ENCODE measurements around the gene ST3GAL2. TPM values are rescaled to one million over a fixed set of nuclear protein-coding genes. Genes with fewer than 3 reads are reported as not detected.

Gene ST3GAL2
- total and polyA plus RNA-seq, 9 of the 15 experiments (the other 6 are each of a cell fraction or from before 2014, with no cell fraction given): 1.5 to 108 (median 34.3) TPM

DNA sequence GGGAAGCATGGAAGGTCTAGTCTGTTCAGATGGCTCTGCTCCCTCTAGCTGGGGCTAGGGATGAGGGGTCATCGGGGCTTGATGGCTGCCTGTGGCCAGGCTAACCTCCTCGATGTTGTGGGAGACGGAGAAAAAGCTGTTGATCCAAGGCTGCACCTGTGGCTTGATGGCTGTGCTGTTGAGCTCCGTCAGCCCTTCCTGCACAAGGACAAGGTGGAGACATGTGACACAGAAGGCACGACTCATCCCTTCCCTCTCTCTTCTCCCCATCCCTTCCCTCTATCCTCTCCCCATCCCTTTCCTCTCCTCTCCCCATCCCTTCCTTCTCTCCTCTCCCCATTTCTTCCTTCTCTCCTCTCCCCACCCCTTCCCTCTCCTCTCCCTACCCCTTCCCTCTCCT is 43.7 kb upstream of the ST3GAL2 start (continued):
- no peak for TF ChIP-seq ZKSCAN1 (IDR thresholded peaks at IDR 0.05; ENCODE audit: low read depth, low read length)
- TF ChIP-seq GTF2E2 (tag; IDR thresholded peaks at IDR 0.05): no peak
- TF ChIP-seq, protein P1, sequence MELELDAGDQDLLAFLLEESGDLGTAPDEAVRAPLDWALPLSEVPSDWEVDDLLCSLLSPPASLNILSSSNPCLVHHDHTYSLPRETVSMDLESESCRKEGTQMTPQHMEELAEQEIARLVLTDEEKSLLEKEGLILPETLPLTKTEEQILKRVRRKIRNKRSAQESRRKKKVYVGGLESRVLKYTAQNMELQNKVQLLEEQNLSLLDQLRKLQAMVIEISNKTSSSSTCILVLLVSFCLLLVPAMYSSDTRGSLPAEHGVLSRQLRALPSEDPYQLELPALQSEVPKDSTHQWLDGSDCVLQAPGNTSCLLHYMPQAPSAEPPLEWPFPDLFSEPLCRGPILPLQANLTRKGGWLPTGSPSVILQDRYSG (tag; conservative IDR thresholded peaks at IDR 0.05; ENCODE audit: low read depth): no peak
- no peak for TF ChIP-seq EP400 (IDR thresholded peaks at IDR 0.05)
- no peak for TF ChIP-seq CBFA2T2 (conservative IDR thresholded peaks at IDR 0.05)
- TF ChIP-seq, protein P2, sequence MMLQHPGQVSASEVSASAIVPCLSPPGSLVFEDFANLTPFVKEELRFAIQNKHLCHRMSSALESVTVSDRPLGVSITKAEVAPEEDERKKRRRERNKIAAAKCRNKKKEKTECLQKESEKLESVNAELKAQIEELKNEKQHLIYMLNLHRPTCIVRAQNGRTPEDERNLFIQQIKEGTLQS (IDR thresholded peaks at IDR 0.05): no peak
- TF ChIP-seq, protein P2 (CRISPR knock-in tag; conservative IDR thresholded peaks at IDR 0.05): no peak
- no peak for TF ChIP-seq SRSF9 (IDR thresholded peaks at IDR 0.05; ENCODE audit: borderline replicate concordance, low read depth, low read length)

DNA sequence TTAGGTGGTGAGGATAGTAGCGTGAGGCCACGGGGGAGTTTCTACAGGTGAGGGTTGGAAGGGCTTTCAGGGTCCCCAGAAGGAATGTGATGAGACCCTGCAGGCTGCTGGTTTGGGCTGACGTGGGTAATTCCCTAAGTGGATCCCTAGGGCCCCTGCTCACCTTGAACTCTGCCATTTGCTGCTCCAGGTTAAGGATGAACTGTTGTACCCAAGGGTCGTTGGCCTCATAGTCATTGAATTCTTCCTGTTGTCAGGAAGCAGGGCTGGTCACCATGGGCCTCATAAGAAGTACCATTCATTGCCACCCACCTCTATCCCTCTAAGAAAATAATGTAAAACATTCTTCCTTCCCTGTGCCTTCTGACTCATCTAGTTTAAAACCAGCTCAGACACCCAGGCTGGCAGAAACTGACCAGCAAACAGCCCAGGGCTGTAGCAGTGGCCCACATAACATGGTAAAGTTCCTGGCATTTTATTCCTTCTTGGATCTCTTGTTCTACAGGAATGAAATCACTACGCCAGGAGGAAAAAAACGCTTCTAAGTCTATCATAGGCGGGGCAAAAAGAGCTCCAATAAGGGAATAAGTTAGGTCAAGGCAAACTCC is 43.1 kb upstream of the ST3GAL2 start:
- no TSS peak for BruUV-seq (replicated peaks)
- Histone ChIP-seq H3K4me2 (ENCODE audit: insufficient read depth, low read length) (no peak overlapping the region), H3K9ac (ENCODE audit: insufficient read depth in 1 of 2, low read depth in 2 of 2, low read length in 2 of 2) (no peak overlapping the region; a peak in 1 of 4 replicates), H4K20me1 (replicated peaks; ENCODE audit: control insufficient read depth, insufficient read depth, low read length) (no peaks in the 10 kb centered on the region; the same call in 1 of the 2 replicates), H3K36me3 (ENCODE audit: control insufficient read depth, insufficient read depth, low read length) (peaks cover 67% of the 10 kb centered on the region; the same call in 2 of the 3 replicates), H3K4me1 (replicated peaks in 1 of 2; ENCODE audit: control insufficient read depth in 2 of 2, insufficient read depth in 2 of 2, low read length in 2 of 2) (no peaks in the 10 kb centered on the region; a peak in 2 of 5 replicates), H3K9me1 (ENCODE audit: control insufficient read depth, insufficient read depth, low read length) (peaks cover 3% of the 10 kb centered on the region), H3K9me3 (replicated peaks; ENCODE audit: control insufficient read depth, insufficient read depth, low read depth, low read length) (no peaks in the 10 kb centered on the region), H3K79me2 (ENCODE audit: control insufficient read depth, insufficient read depth, low read length) (no peaks in the 10 kb centered on the region), H3K27ac (ENCODE audit: extremely low read depth, low read depth, low read length) (no peak overlapping the region), H3K4me3 (no peak overlapping the region), H2AFZ (ENCODE audit: low read depth, low read length) (no peak overlapping the region), H3K27me3 (ENCODE audit: control insufficient read depth in 2 of 2, insufficient read depth in 2 of 2, low read length in 2 of 2) (no peaks in the 10 kb centered on the region)
- CTCF ChIA-PET (ENCODE audit: low intra/inter-chr PET ratio): no interaction called here
- WGBS (ENCODE audit: insufficient coverage, low coverage, missing lambda C conversion rate): 76% methylated on average over 7 of the region's 7 CpGs
- intact Hi-C loops (cut with micrococcal nuclease): no loop called here
- no peak for FAIRE-seq
- in situ Hi-C loops (cut with MboI): no loop called here
- POLR2A ChIA-PET: interaction anchor here (0.6 to 0.7 kb wide), 2 partner anchors 8 to 58 kb away, joined by 3 read pairs; no protein-coding TSS in a partner anchor
- TF ChIP-seq, protein P3, sequence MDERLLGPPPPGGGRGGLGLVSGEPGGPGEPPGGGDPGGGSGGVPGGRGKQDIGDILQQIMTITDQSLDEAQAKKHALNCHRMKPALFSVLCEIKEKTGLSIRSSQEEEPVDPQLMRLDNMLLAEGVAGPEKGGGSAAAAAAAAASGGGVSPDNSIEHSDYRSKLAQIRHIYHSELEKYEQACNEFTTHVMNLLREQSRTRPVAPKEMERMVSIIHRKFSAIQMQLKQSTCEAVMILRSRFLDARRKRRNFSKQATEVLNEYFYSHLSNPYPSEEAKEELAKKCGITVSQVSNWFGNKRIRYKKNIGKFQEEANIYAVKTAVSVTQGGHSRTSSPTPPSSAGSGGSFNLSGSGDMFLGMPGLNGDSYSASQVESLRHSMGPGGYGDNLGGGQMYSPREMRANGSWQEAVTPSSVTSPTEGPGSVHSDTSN (CRISPR knock-in tag; IDR thresholded peaks at IDR 0.05; ENCODE audit: low read depth): no peak
- TF ChIP-seq, protein P3 (tag; conservative IDR thresholded peaks at IDR 0.05; ENCODE audit: low read depth): no peak
- TF ChIP-seq ETV1 (tag; conservative IDR thresholded peaks at IDR 0.05; ENCODE audit: low read depth): no peak
- no peak for DNase-seq (ENCODE audit: extremely low read depth in 1 of 4, low spot score in 3 of 4)
- no peak for ATAC-seq

Data from K562 (cell line).